GM12865 (cell line): ENCODE measurements around the gene RPL10A.
A peak's percentile ranks its signal among the peaks of the same experiment; 100 is the strongest.

Experiments
- DNase-seq: peaks from one replicate; pipeline ENCODE4 v3.0.0; 2010; ENCODE audit warnings: low read depth
- H3K4me3 ChIP-seq: 2 replicates; pipeline ENCODE4 v1.5.1; 2011; ENCODE audit warnings: mild to moderate bottlenecking, low read depth, low read length, control low read depth
- TF ChIP-seq, protein P1 (sequence below): IDR thresholded peaks from 2 replicates; pipeline ENCODE4 v1.5.1; 2011; ENCODE audit warnings: low read length, control low read depth, low read depth, inconsistent platforms; ENCODE audit not compliant: insufficient read depth; ENCODE audit errors: missing control alignments

The RPL10A gene

DNA sequence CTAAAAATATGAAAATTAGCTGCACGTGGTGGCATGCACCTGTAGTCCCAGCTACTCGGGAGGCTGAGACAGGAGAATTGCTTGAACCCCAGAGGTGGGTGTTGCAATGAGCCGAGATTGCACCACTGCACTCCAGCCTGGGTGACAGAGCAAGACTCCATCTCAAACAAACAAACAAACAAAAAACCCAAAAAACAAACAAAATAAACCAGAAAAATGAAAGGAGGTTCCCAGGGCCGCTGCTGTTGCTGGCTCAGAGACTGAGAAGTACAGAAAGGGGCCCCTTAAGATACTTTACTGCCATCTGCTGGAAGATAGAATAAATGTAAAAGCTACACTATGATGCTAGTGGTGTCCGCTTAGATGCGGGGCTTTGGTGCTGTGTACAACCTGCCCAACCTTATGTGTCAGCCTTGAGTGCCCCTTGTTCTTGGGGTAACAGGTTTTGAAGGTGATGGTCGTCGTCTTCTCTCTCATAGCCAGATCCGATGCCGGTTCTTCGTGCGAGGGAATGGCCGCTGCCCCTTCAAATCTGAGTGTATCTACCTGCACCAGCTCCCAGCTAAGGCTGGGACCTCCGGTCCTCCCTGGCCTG, 18.8 kb upstream of the RPL10A start:
- H3K4me3 ChIP-seq = no peak overlapping the region
- TF ChIP-seq, protein P1, sequence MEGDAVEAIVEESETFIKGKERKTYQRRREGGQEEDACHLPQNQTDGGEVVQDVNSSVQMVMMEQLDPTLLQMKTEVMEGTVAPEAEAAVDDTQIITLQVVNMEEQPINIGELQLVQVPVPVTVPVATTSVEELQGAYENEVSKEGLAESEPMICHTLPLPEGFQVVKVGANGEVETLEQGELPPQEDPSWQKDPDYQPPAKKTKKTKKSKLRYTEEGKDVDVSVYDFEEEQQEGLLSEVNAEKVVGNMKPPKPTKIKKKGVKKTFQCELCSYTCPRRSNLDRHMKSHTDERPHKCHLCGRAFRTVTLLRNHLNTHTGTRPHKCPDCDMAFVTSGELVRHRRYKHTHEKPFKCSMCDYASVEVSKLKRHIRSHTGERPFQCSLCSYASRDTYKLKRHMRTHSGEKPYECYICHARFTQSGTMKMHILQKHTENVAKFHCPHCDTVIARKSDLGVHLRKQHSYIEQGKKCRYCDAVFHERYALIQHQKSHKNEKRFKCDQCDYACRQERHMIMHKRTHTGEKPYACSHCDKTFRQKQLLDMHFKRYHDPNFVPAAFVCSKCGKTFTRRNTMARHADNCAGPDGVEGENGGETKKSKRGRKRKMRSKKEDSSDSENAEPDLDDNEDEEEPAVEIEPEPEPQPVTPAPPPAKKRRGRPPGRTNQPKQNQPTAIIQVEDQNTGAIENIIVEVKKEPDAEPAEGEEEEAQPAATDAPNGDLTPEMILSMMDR = peak; percentile 56
- DNase-seq = peak; percentile 77

DNA sequence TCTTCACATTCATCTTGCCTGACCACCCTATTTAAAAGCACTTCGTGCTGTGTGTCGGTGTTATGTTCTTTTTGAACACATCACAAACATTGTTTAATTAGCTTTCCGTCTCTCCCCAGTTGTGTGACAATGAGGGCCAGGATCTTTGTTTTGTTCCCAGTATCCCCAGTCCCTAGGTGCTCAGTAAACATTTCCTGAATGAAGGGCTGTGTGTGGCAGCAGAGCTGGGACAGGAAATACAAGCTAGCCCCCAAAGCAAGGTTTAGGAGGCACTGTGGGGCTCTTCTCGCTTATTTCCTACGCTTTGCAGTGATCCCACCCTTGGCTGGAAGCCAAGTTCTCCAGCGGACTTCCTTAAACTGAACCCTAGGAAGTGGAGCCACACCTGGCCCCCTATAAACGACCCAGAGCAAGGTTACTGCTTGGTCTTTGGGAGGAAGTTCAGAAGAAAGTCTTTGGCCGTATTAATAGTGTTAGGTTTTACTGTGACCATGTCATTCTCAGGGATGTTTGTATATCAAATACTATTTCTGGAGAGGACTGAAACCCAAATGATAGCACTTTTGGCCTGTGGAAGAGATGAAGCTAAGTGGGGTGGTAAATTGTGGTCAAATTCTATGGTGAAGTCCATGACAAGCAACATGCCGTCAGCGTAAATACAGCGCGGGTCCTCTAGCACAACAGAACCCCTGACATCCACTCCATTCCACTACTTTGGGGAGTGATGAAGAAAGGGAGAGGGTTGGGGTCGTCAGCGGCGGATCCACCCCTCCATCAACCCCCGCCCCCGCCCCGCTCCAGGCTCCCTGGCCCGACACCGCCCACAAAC, 16.6 kb upstream of the RPL10A start:
- peak overlapping the region; percentile 78 for H3K4me3 ChIP-seq
- no peak for DNase-seq
- TF ChIP-seq, protein P1 = no peak

DNA sequence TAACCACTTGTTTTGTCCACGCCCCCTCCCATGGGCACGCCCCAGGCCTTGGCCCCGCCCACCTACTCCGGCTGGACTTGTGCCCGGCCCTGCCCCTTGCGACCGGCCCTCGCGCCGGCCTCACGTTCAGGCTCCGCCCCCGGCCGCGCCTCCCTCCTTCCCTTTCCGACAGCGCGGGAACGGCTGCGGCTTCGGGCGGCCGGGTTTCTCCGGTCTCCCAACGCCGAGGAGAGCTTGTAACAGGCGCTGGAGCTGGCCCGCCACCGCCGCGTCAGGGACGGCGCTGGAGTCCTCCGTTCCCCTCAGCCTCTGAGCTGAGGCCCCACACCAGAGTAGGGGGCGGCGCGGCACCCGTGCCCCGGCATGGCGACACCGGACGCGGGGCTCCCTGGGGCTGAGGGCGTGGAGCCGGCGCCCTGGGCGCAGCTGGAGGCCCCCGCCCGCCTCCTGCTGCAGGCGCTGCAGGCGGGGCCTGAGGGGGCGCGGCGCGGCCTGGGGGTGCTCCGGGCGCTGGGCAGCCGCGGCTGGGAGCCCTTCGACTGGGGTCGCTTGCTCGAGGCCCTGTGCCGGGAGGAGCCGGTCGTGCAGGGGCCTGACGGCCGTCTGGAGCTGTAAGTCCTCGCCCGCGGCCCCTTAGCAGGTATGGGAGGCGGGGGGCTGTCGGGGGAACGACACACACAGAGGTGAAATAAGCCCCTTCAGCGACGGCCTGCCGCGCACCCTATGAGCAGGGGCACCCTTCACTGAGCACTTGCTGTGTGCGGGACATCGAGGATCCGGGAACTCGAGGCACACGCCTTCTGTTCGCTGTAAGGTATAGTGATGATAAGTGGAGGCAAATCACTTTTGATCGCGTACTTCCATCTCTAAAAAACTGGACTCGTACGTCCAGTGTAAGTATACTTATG, 15.8 kb upstream of the RPL10A start, which contains the start of gene FANCE:
Gene FANCE (plus strand): TSS at position 156 of the 908 bp plus-strand sequence. CDS start 208 bp downstream, at position 364.
- peak; percentile 96 for DNase-seq
- peak within 1 kb of the TSS; percentile 78 for H3K4me3 ChIP-seq
- TF ChIP-seq, protein P1 = no peak

DNA sequence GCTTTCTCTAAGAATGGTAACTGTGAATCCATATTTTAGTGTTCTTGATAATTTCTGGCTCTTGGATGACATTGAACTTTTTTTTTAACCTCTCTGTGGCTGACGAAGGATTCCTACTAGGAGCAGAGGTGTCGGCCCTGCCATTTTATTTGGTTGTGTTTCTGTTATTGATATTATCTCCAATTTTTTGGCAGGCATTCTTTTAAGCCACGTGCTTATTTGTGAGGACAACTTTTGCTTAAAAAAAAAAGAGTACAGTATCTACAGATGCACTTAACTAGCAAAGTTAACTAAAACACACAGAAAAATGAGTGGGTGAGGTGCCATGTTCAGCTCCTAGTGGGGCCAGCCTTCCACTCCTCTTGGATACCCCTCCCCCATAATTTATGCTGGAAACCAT, 15.0 kb upstream of the RPL10A start:
- peak overlapping the region; percentile 78 for H3K4me3 ChIP-seq
- DNase-seq = no peak
- TF ChIP-seq, protein P1 = no peak

DNA sequence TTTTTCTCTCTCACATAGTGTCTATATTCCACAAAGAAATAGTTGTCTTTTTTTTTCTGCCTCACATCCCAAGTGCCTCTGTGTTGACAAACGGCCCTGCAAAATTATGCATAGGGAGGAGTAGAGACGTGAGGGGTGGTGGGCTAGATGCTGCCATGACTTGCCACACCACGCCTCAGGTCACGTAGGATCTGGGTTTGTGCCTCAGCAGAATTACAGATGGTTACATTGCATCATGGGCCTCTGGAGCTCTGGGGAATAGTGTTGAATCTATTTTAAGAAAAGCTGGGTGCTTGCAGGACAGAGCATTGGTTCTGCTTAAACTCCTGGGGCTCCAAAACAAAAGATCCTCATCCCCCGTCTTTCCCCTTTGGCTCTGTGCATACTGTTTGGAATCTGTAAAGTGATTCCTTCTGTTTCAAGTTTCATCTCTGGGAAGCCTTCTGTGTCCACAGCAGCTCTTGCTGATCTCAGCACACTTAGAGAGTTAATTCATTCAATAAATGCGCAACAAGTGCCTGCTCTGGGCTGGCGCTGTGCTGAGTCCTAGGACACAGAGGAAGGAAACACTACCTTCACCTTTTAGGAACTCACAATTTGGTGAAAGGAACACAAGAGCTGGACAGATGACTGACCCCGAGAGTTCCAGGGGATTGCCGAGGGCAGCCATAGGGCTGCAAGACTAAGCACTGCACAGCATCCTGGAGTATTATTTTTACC, 13.7 kb upstream of the RPL10A start:
- TF ChIP-seq, protein P1 = no peak
- DNase-seq = no peak
- H3K4me3 ChIP-seq = no peak overlapping the region

DNA sequence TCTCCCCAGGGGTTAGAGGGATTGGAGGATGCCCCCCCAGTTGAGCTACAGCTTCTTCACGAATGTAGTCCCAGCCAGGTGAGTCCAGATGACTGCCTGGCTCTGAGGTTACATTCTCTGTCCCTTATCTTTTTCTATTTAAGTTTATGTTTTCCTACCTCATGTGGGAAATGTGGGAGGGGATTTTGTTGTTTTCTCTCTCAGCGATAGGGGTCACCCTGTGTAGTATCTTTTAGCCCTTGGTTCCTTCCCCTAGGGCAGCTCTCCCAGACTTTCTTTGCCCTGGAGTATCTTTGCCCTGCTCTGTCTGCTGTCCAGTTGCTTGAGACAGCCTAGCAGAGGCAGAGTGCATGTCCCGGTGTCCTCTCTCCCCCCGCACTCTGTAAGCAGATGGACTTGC, 10.3 kb upstream of the RPL10A start:
- no peak overlapping the region for H3K4me3 ChIP-seq
- TF ChIP-seq, protein P1 = no peak
- DNase-seq = no peak
